ES-I3 (cell line): ENCODE data around the gene KDM4C.

Source experiments
- H3K36me3 ChIP-seq: 2 replicates; pipeline ENCODE4 v1.6.1; 2013; ENCODE audit warnings: mild to moderate bottlenecking, low read length, control low read depth, moderate library complexity; ENCODE audit not compliant: insufficient read depth
- H3K4me1 ChIP-seq: 2 replicates; pipeline ENCODE4 v1.6.1; 2013; ENCODE audit warnings: mild to moderate bottlenecking, control low read depth, low read length; ENCODE audit not compliant: insufficient read depth
- H3K9ac ChIP-seq: 2 replicates; pipeline ENCODE4 v1.6.1; 2013; ENCODE audit warnings: low read depth, mild to moderate bottlenecking, low read length, moderate library complexity
- H3K9me3 ChIP-seq: 2 replicates; pipeline ENCODE4 v1.6.1; 2013; ENCODE audit warnings: mild to moderate bottlenecking, low read length, moderate library complexity; ENCODE audit not compliant: control insufficient read depth, insufficient read depth

KDM4C gene

DNA sequence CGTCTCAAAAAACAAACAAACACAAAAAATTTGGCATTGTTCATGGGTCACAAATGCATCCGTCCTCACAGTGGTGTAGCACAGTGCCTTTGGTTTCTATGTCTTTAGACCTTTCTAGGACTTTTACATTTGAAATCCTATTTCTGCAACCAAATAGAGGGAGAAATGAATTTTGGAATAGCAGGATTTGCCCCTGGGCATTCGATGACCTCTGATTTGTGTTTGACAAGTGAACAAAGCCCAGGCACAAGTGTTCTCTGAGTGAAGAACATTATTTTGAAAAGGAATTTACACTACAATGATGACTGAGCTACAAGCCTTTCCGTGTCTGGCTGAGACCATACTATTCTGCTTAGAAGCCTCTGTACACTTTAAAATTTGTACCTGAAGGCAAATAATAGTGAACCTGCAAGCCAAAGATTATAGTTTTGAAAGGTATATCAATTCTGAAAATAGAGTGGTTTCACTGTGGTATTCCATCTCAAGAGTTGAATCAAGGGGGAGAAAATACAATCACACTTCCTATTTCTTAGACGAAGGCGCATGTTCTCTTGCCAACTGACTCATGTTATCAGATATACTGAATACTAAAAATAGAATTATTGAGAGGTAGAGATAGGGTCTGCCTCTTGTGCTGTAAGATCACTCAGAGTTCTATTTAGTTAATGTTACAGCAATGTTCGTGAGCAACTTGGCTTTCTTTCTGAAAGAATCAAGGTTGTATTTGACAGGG, 297.6 kb downstream of the KDM4C start:
- Histone ChIP-seq H3K36me3 (no peaks in the 10 kb centered on the region), H3K4me1 (0 out of 2 replicates have a peak, but pooled peaks cover 3% of the 10 kb centered on the region), H3K9me3 (no peaks in the 10 kb centered on the region), H3K9ac (no peak overlapping the region)

DNA sequence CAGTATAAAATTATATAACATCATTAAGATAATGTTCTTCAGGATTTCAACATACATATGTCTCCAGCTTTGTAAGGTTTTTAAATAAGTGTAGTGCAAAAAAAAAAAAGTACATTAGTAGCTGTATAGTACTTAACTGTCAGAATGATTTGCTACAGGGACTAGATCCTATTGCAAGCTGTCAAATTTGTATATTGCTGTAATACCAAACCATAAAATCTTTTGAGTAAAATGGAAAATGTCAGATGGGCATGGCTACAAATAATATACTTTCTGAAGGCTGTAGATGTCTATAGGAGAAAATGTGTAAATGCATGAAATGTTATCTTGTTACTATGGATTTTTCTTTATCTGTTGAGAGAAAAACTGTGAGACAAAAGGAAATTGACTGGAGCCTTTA, 298.5 kb downstream of the KDM4C start:
- Histone ChIP-seq H3K9me3 (no peaks in the 10 kb centered on the region), H3K4me1 (0 out of 2 replicates have a peak, but pooled peaks cover 3% of the 10 kb centered on the region), H3K36me3 (no peaks in the 10 kb centered on the region), H3K9ac (no peak overlapping the region)

DNA sequence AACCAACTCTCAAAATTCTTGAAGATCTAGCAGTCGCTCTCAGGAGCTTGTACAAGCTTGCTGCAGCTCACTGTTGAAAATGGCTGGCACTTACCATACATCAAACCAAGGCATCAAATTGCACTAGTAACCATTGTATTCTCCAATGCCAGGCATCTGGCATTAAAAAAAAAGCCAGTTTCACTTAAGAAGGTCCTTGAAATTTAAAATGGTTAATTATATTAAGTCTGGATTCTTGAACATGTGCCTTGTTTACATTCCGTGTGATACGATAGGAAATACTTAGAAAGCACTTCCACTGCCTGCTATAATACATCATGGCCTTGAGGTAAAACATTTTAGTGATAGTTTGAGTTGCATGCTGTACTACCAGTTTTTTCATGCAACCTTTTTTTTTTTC, 300.7 kb downstream of the KDM4C start:
- H3K36me3 ChIP-seq, result no peaks in the 10 kb centered on the region

GRCh38 chr9:7067169-7067568, 309.4 kb downstream of the KDM4C start:
- Histone ChIP-seq H3K9ac (no peak overlapping the region), H3K9me3 (no peaks in the 10 kb centered on the region), H3K36me3 (no peaks in the 10 kb centered on the region), H3K4me1 (no peaks in the 10 kb centered on the region)

More for the DNA sequence above, 300.7 kb downstream of the KDM4C start:
- no peaks in the 10 kb centered on the region for H3K9me3 ChIP-seq
- H3K9ac ChIP-seq, result no peak overlapping the region
- H3K4me1 ChIP-seq, result no peaks in the 10 kb centered on the region

DNA sequence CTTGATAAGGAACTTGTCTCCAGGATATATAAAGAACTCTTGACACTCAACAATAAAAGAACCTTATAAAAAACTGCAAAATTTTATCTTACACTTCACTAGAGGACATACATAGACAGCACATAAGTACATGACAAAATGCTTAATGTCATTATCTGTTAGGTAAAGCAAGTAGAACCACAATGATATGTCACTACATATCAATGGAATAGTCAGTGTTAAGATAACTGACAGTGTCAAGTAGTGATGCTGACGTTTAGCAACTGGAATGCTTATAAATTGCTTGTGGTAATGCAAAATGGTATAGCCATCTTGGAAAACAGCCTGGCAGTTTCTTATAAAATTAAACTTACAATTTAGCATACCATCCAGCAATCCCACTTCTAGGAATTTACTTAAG, 314.1 kb downstream of the KDM4C start:
- H3K9ac ChIP-seq, result no peak overlapping the region
- H3K36me3 ChIP-seq, result no peaks in the 10 kb centered on the region
- H3K9me3 ChIP-seq, result no peaks in the 10 kb centered on the region
- H3K4me1 ChIP-seq, result no peaks in the 10 kb centered on the region

- Histone ChIP-seq H3K36me3 (no peaks in the 10 kb centered on the region), H3K9ac (no peak overlapping the region), H3K9me3 (no peaks in the 10 kb centered on the region), H3K4me1 (no peaks in the 10 kb centered on the region)
Measured at GRCh38 chr9:7073706-7074105, 315.9 kb downstream of the KDM4C start.

- Histone ChIP-seq H3K36me3 (no peaks in the 10 kb centered on the region), H3K9ac (no peak overlapping the region), H3K4me1 (no peaks in the 10 kb centered on the region), H3K9me3 (no peaks in the 10 kb centered on the region)
Measured at GRCh38 chr9:7075154-7075553, 317.4 kb downstream of the KDM4C start.

GRCh38 chr9:7079051-7079450, 321.3 kb downstream of the KDM4C start:
- Histone ChIP-seq H3K9ac (no peak overlapping the region), H3K9me3 (no peaks in the 10 kb centered on the region), H3K36me3 (no peaks in the 10 kb centered on the region), H3K4me1 (no peaks in the 10 kb centered on the region)

DNA sequence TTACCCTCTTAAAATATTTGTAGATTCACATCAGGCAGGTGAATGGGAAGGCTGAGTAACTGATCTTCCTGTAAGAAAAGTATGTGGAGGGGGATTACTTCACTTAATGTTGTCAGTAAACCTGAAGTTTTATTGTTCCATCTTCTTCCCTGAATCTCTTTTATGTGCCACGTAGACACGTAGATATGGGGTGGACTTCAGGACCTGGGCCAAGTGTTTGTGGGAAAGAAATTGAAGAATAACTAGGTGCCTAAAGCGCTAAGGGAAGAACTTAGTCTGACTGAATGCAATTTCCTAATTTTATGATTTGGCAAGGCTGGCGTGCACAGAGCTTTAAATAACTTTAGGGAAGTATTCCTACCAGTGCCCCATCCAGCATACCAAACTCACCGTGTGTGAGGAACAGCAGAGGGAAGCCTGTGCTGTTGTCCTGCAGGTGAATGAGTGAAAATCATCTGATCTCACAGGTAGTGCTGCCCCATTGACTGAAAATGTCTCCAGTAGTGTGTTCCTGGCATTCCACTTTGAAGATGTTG, 323.4 kb downstream of the KDM4C start:
- no peak overlapping the region for H3K9ac ChIP-seq
- H3K9me3 ChIP-seq, result no peaks in the 10 kb centered on the region
- no peaks in the 10 kb centered on the region for H3K4me1 ChIP-seq
- no peaks in the 10 kb centered on the region for H3K36me3 ChIP-seq

- H3K9me3 ChIP-seq, result no peaks in the 10 kb centered on the region
- H3K36me3 ChIP-seq, result no peaks in the 10 kb centered on the region
- no peak overlapping the region for H3K9ac ChIP-seq
- no peaks in the 10 kb centered on the region for H3K4me1 ChIP-seq
Measured at GRCh38 chr9:7083192-7083591, 325.4 kb downstream of the KDM4C start.

GRCh38 chr9:7085357-7085756, 327.6 kb downstream of the KDM4C start:
- Histone ChIP-seq H3K9ac (no peak overlapping the region), H3K4me1 (no peaks in the 10 kb centered on the region), H3K36me3 (no peaks in the 10 kb centered on the region), H3K9me3 (no peaks in the 10 kb centered on the region)

- H3K9me3 ChIP-seq, result no peaks in the 10 kb centered on the region
- no peak overlapping the region for H3K9ac ChIP-seq
- H3K36me3 ChIP-seq, result no peaks in the 10 kb centered on the region
- no peaks in the 10 kb centered on the region for H3K4me1 ChIP-seq
Measured at GRCh38 chr9:7086389-7086788, 328.6 kb downstream of the KDM4C start.

GRCh38 chr9:7088611-7089010, 330.8 kb downstream of the KDM4C start:
- no peak overlapping the region for H3K9ac ChIP-seq
- H3K9me3 ChIP-seq, result no peaks in the 10 kb centered on the region
- H3K4me1 ChIP-seq, result no peaks in the 10 kb centered on the region
- H3K36me3 ChIP-seq, result no peaks in the 10 kb centered on the region

DNA sequence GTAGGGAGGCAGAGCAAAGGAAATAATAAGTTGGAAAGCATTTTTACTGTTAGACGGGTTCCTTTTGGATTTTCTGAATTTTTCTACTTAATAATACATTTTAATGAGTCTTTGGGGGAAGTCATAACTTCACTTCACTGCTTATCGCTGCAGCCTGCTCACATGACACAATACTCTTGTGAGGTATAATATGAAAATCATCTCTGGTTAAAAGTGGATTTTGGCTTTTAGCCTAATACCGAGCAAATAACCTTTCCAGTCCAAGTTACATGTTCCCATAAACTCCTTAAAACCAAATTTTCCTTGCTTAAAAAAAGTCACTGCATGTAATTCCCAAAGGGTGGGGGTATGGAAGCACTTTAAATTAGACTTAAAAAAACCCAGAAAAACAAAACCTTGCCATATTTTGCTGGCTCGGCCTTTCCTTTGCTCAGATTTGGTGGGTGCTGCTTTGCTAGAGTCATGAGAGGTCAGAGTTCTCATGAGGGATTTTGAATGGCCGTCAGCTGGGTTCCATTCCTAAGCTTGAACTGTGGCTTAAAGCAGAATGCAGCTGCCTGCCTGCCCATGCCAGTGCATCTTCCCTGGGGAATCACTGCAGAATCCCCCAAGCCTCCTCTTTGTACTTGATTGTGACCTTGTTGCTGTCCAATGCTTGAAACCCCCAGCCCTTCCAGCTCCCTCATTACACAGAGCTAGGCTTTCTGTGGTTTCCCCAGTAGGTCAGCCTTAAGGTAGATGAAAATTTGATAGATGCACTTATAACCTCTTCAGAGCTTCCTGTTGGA, 331.8 kb downstream of the KDM4C start:
- Histone ChIP-seq H3K9ac (no peak overlapping the region), H3K36me3 (no peaks in the 10 kb centered on the region), H3K4me1 (no peaks in the 10 kb centered on the region), H3K9me3 (no peaks in the 10 kb centered on the region)

DNA sequence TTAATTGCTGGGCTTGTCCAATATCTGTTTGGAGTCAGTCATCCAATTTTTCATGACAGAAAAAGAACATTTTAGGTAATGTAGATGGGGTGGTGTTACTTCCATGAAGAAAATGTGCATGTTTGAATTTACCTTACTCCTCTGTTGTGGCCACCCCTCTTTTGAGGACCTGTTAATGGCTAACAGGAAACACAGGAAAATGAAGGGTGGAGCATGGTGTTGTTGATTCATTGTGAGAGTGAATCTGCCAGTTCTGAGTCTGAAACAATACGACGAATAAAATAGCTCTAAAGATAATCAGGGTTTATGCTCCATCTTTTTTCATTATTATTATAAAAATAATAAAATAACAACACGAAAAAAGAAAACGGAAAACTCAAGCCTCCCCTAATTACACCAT, 335.3 kb downstream of the KDM4C start:
- no peaks in the 10 kb centered on the region for H3K4me1 ChIP-seq
- no peaks in the 10 kb centered on the region for H3K36me3 ChIP-seq
- H3K9me3 ChIP-seq, result no peaks in the 10 kb centered on the region

More for the DNA sequence above, 335.3 kb downstream of the KDM4C start:
- no peak overlapping the region for H3K9ac ChIP-seq
